Measurements from ENCODE around the gene PITX3. TPM values are rescaled to one million over a fixed set of nuclear protein-coding genes. Genes with fewer than 3 reads are reported as not detected.

The PITX3 gene
- total RNA-seq, 1 donor from 2014 or later = 1.7 TPM

DNA sequence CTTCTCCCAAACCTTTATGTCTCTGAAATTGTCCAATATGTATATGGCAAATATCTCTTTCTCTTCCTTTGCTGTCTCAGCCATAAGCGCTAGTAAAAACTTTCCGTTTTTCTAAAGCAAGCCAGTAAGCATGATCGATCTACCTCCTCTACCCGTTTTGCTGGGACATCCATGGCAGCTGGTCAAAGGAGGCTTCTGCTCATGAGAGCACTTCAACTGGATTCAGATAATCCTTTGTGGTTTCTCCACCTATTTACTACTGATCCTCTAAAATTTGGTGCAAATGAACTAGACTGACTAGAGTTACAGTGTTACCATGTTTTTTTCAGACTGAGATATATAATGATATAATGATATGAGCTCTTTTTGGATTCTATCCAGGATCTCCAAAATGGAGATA lies 46.7 kb upstream of the PITX3 start:
- DNase-seq (ENCODE audit: low read depth) (no peak), FAIRE-seq (no peak)
- Histone ChIP-seq H3K27me3 (ENCODE audit: insufficient read depth, low read length) (no peaks in the 10 kb centered on the region), H4K20me1 (ENCODE audit: insufficient read depth, low read length) (peaks cover 88% of the 10 kb centered on the region), H3K79me2 (ENCODE audit: insufficient read depth, low read length) (peaks cover 93% of the 10 kb centered on the region), H3K4me1 (ENCODE audit: insufficient read depth, low read length) (no peaks in the 10 kb centered on the region), H3K27ac (ENCODE audit: low read depth, low read length) (no peak overlapping the region), H3K4me3 (ENCODE audit: insufficient read depth, low read depth, low read length) (no peak overlapping the region), H2AFZ (ENCODE audit: low read depth, low read length) (no peak overlapping the region), H3K9me3 (ENCODE audit: insufficient read depth, low read depth, low read length) (no peaks in the 10 kb centered on the region), H3K9ac (ENCODE audit: low read length) (no peak overlapping the region), H3K4me2 (ENCODE audit: low read length) (no peak overlapping the region), H3K36me3 (ENCODE audit: insufficient read depth, low read length) (no peaks in the 10 kb centered on the region)
- Mint-ChIP-seq H3K27me3 (ENCODE audit: low read depth, unreplicated experiment) (no peaks in the 10 kb centered on the region), H3K4me1 (ENCODE audit: low read depth, unreplicated experiment) (peaks cover 8% of the 10 kb centered on the region), H3K4me3 (ENCODE audit: unreplicated experiment) (no peak overlapping the region), H3K36me3 (ENCODE audit: low read depth, unreplicated experiment) (peaks cover 7% of the 10 kb centered on the region), H3K27ac (ENCODE audit: unreplicated experiment) (no peak overlapping the region), H3K9me3 (ENCODE audit: unreplicated experiment) (no peaks in the 10 kb centered on the region)
- TF ChIP-seq CTCF (IDR thresholded peaks at IDR 0.05; ENCODE audit: insufficient read depth, low read depth, low read length) = no peak
- no peak for TF ChIP-seq EZH2 (IDR thresholded peaks at IDR 0.05; ENCODE audit: insufficient read depth, low read length)

GRCh38 chr10:102287538-102287937 lies 46.2 kb upstream of the PITX3 start:
- FAIRE-seq = no peak
- no peaks in the 10 kb centered on the region for H3K9me3 ChIP-seq (ENCODE audit: insufficient read depth, low read depth, low read length)

GRCh38 chr10:102286216-102286615 lies 44.9 kb upstream of the PITX3 start:
- H3K27me3 ChIP-seq (ENCODE audit: insufficient read depth, low read length) = no peaks in the 10 kb centered on the region
- Mint-ChIP-seq H3K9me3 (ENCODE audit: unreplicated experiment) (no peaks in the 10 kb centered on the region), H3K27ac (ENCODE audit: unreplicated experiment) (no peak overlapping the region), H3K36me3 (ENCODE audit: low read depth, unreplicated experiment) (peaks cover 6% of the 10 kb centered on the region), H3K27me3 (ENCODE audit: low read depth, unreplicated experiment) (no peaks in the 10 kb centered on the region), H3K4me3 (ENCODE audit: unreplicated experiment) (no peak overlapping the region), H3K4me1 (ENCODE audit: low read depth, unreplicated experiment) (peaks cover 14% of the 10 kb centered on the region)
- H2AFZ ChIP-seq (ENCODE audit: low read depth, low read length) = no peak overlapping the region
- H3K79me2 ChIP-seq (ENCODE audit: insufficient read depth, low read length) = peaks cover 87% of the 10 kb centered on the region
- TF ChIP-seq EZH2 (IDR thresholded peaks at IDR 0.05; ENCODE audit: insufficient read depth, low read length) (no peak), CTCF (IDR thresholded peaks at IDR 0.05; ENCODE audit: insufficient read depth, low read depth, low read length) (no peak)
- DNase-seq (ENCODE audit: low read depth) (no peak), FAIRE-seq (no peak)
- no peaks in the 10 kb centered on the region for H3K9me3 ChIP-seq (ENCODE audit: insufficient read depth, low read depth, low read length)
- H3K36me3 ChIP-seq (ENCODE audit: insufficient read depth, low read length) = no peaks in the 10 kb centered on the region
- no peak overlapping the region for H3K4me2 ChIP-seq (ENCODE audit: low read length)
- no peaks in the 10 kb centered on the region for H3K4me1 ChIP-seq (ENCODE audit: insufficient read depth, low read length)
- no peak overlapping the region for H3K4me3 ChIP-seq (ENCODE audit: insufficient read depth, low read depth, low read length)
- no peak overlapping the region for H3K27ac ChIP-seq (ENCODE audit: low read depth, low read length)
- H4K20me1 ChIP-seq (ENCODE audit: insufficient read depth, low read length) = peaks cover 84% of the 10 kb centered on the region
- no peak overlapping the region for H3K9ac ChIP-seq (ENCODE audit: low read length)

More at GRCh38 chr10:102287538-102287937, 46.2 kb upstream of the PITX3 start:
- Histone ChIP-seq H3K9ac (ENCODE audit: low read length) (no peak overlapping the region), H4K20me1 (ENCODE audit: insufficient read depth, low read length) (peaks cover 90% of the 10 kb centered on the region), H3K4me1 (ENCODE audit: insufficient read depth, low read length) (no peaks in the 10 kb centered on the region), H3K27ac (ENCODE audit: low read depth, low read length) (no peak overlapping the region), H3K4me2 (ENCODE audit: low read length) (no peak overlapping the region), H3K27me3 (ENCODE audit: insufficient read depth, low read length) (no peaks in the 10 kb centered on the region), H3K36me3 (ENCODE audit: insufficient read depth, low read length) (no peaks in the 10 kb centered on the region), H3K79me2 (ENCODE audit: insufficient read depth, low read length) (peaks cover 93% of the 10 kb centered on the region), H2AFZ (ENCODE audit: low read depth, low read length) (no peak overlapping the region), H3K4me3 (ENCODE audit: insufficient read depth, low read depth, low read length) (no peak overlapping the region)
- Mint-ChIP-seq H3K27ac (ENCODE audit: unreplicated experiment) (no peak overlapping the region), H3K36me3 (ENCODE audit: low read depth, unreplicated experiment) (peaks cover 7% of the 10 kb centered on the region), H3K27me3 (ENCODE audit: low read depth, unreplicated experiment) (no peaks in the 10 kb centered on the region), H3K9me3 (ENCODE audit: unreplicated experiment) (no peaks in the 10 kb centered on the region), H3K4me1 (ENCODE audit: low read depth, unreplicated experiment) (peaks cover 10% of the 10 kb centered on the region), H3K4me3 (ENCODE audit: unreplicated experiment) (no peak overlapping the region)
- no peak for DNase-seq (ENCODE audit: low read depth)
- TF ChIP-seq EZH2 (IDR thresholded peaks at IDR 0.05; ENCODE audit: insufficient read depth, low read length) = no peak
